Pancreas (tissue), 10 donors: ENCODE results near the gene ZNRF2. TPM values are rescaled to one million over a fixed set of nuclear protein-coding genes. Genes with fewer than 3 reads are reported as not detected.

Experiments used
- ATAC-seq, 4 donors: fragments of 200-7000 bp; cut with Tn5 transposase; one replicate each; pipeline versions ENCODE4 v1.8.0 to v1.9.1; 2020; ENCODE audit warnings: mild to moderate bottlenecking in 4 of 4, moderate library complexity in 4 of 4
- DNase-seq, 6 donors: peaks; one replicate each; pipeline ENCODE4 v3.0.0-alpha.2; 2020
- FAIRE-seq: peaks from 2 replicates; lab custom pipeline; 2012; peaks lifted over from hg19 to GRCh38; lab: Jason Lieb, UNC
- H3K27ac ChIP-seq, 4 donors: fragments of 200-600 bp; sonication (generic); 1 replicate in 3 of 4; 2 replicates in 1 of 4; pipeline versions ENCODE4 v1.5.0 to v1.8.0; 2020
- H3K27me3 ChIP-seq, 4 donors: fragments of 200-600 bp; one replicate each; pipeline ENCODE4 v1.8.0; 2021
- H3K36me3 ChIP-seq, 3 donors: fragments of 200-600 bp; sonication (generic) in 1 of 3; one replicate each; pipeline versions ENCODE4 v1.5.0 to v1.8.0; 2020 to 2021
- H3K4me1 ChIP-seq, 3 donors: fragments of 200-600 bp; one replicate each; pipeline ENCODE4 v1.8.0; 2021
- H3K4me3 ChIP-seq, 4 donors: fragments of 200-600 bp; sonication (generic) in 2 of 4; one replicate each; pipeline versions ENCODE4 v1.5.0 to v1.8.0; 2020 to 2021
- H3K9me3 ChIP-seq, 4 donors: fragments of 200-600 bp; one replicate each; pipeline ENCODE4 v1.8.0; 2021
- WGBS, 2 donors: extraction: QIAGEN DNeasy Blood & Tissue Kit; methylation state at CpG; one replicate each; pipeline ENCODE4 v1.1.7; 2013; 5-methylcytosine and 5-hydroxymethylcytosine counted together
- intact Hi-C, 3 donors: fragments of 100-400 bp; cut with DNase I; formaldehyde crosslinking; loops; one replicate each; pipeline versions ENCODE4 v1.11.1 to v1.14.2; 2022
- polyA plus RNA-seq, 2 donors: library from polyadenylated mRNA; stranded (reverse); fragments of 200-250 nt; gene quantifications; one replicate each; pipeline ENCODE4 v1.2.3, GENCODE V29; 2013
- total RNA-seq, 6 donors: library from RNA; stranded (reverse); fragmentation: NEBNext Ultra II Directional in 4 of 6; extraction: Animal tissue kit (Norgen Biotek cat#: 25700) in 4 of 6; gene quantifications; one replicate each; pipeline versions ENCODE4 v1.2.1 to v1.2.4, GENCODE V29; 2021 to 2023
- TF ChIP-seq, protein P1 (sequence below), 4 donors: fragments of 200-600 bp; sonication (generic) in 3 of 4; IDR thresholded peaks; one replicate each; pipeline versions ENCODE4 v1.5.0 to v1.8.0; 2021; ENCODE audit warnings: antibody characterized with exemption in 4 of 4
- donor health status: healthy with polysubstance abuse.
- donor health status: DM: no; HTN: no; CAD: no; lungs with moderate emphysema.
- donor health status: DM: no; HTN: no; CAD: no.
- donor health status: control.
- donor health status: control.
- donor health status: Bipolar disorder and iron deficiency.
- donor health status: DM: yes; HTN: yes; CAD: no.
- donor health status: DM: no; HTN: no; CAD: no.
- donor health status: DM: no; HTN: no; CAD: no.
- donor health status: DM: yes; HTN: yes; CAD: no.

The ZNRF2 gene
- total and polyA plus RNA-seq, 8 donors, result 4.9 to 17.1 (median 11.2) TPM

DNA sequence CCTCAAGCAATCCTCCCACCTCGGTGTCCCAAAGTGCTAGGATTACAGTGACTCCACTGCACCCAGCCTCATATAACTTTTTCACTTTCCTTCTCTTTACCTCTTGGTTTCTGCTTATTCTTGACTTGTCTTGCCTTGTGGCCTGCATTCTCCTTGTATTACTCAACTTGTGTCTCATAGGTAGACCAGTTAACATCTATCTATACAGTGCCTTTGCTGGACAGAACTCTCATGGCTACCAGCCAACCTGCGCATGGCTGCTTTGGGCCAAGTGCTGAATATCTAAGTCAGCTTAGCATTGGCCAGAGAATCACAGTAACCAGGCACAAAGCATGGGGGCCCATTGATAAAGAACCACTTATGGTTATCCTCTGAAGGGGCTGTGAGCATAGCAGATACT lies 42.6 kb upstream of the ZNRF2 start:
- no peak overlapping the region for H3K27ac ChIP-seq
- FAIRE-seq, result no peak
- WGBS, 2 donors, result 94 to 100% methylated on average over 2 of the region's 2 CpGs
- ATAC-seq, result no peak
- no peak overlapping the region for H3K4me3 ChIP-seq
- TF ChIP-seq, protein P1, sequence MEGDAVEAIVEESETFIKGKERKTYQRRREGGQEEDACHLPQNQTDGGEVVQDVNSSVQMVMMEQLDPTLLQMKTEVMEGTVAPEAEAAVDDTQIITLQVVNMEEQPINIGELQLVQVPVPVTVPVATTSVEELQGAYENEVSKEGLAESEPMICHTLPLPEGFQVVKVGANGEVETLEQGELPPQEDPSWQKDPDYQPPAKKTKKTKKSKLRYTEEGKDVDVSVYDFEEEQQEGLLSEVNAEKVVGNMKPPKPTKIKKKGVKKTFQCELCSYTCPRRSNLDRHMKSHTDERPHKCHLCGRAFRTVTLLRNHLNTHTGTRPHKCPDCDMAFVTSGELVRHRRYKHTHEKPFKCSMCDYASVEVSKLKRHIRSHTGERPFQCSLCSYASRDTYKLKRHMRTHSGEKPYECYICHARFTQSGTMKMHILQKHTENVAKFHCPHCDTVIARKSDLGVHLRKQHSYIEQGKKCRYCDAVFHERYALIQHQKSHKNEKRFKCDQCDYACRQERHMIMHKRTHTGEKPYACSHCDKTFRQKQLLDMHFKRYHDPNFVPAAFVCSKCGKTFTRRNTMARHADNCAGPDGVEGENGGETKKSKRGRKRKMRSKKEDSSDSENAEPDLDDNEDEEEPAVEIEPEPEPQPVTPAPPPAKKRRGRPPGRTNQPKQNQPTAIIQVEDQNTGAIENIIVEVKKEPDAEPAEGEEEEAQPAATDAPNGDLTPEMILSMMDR (IDR thresholded peaks at IDR 0.05), result no peak
- no peaks in the 10 kb centered on the region for H3K27me3 ChIP-seq
- no peak for DNase-seq
- no peaks in the 10 kb centered on the region for H3K9me3 ChIP-seq
- intact Hi-C loops, result no loop called here
- peaks cover 0 to 17% (median 14%) of the 10 kb centered on the region in 3 donors for H3K4me1 ChIP-seq
- H3K36me3 ChIP-seq, result no peaks in the 10 kb centered on the region

DNA sequence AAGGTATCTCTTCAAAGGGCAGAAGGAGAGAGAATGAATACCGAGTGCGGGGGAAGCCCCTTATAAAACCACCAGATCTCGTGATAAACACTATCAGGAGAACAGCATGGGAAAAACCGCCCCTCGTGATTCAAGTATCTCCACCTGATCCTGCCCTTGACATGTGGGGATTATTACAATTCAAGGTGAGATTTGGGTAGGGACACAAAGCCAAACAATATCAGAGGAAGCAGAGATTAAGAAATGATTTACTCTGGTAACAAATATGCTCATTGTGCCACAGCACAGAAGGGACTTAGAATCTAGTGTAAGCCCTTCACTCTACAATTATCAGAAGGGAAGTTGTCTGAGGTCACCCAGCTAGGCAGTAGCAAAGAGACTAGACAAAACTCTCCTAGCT lies 40.1 kb upstream of the ZNRF2 start:
- Histone ChIP-seq H3K9me3 (no peaks in the 10 kb centered on the region), H3K27me3 (no peaks in the 10 kb centered on the region), H3K36me3 (no peaks in the 10 kb centered on the region), H3K4me3 (no peak overlapping the region), H3K27ac (no peak overlapping the region), H3K4me1 (peaks cover 0 to 12% (median 9%) of the 10 kb centered on the region in 3 donors)
- DNase-seq (no peak), ATAC-seq (no peak), FAIRE-seq (no peak)
- TF ChIP-seq, protein P1 (IDR thresholded peaks at IDR 0.05), result no peak
- WGBS, 2 donors, result 79 to 85% methylated on average over 5 of the region's 5 CpGs
- intact Hi-C loops, result no loop called here

DNA sequence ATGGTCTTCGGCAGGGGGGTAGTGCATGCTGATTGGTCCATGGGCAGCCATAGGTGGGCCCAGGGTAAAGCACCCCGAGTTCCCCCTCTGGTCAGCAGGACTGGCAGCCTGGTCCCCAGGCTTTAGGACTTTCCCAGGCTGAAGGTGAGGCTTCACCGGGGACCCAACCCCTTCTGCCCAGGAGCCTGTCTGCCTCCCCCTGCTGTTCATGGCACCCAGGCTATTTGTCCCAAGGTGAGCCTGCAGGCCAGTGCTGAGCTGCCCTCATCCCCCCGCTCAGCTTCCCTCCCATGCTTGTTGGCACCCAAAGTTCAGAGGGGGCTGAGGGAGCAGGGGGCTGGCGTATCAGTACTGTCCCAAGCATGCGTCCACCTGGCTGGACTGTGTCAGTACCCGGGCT lies 38.5 kb upstream of the ZNRF2 start:
- no peak overlapping the region for H3K27ac ChIP-seq
- ATAC-seq (no peak), DNase-seq (no peak), FAIRE-seq (no peak)
- H3K36me3 ChIP-seq, result no peaks in the 10 kb centered on the region
- intact Hi-C loops, result no loop called here
- H3K4me3 ChIP-seq, result no peak overlapping the region
- 85 to 87% methylated on average over 7 of the region's 7 CpGs for WGBS, 2 donors
- H3K4me1 ChIP-seq, result peaks cover 3 to 25% (median 14%) of the 10 kb centered on the region in 3 donors
- no peaks in the 10 kb centered on the region for H3K9me3 ChIP-seq
- H3K27me3 ChIP-seq, result no peaks in the 10 kb centered on the region
- TF ChIP-seq, protein P1 (IDR thresholded peaks at IDR 0.05), result no peak

DNA sequence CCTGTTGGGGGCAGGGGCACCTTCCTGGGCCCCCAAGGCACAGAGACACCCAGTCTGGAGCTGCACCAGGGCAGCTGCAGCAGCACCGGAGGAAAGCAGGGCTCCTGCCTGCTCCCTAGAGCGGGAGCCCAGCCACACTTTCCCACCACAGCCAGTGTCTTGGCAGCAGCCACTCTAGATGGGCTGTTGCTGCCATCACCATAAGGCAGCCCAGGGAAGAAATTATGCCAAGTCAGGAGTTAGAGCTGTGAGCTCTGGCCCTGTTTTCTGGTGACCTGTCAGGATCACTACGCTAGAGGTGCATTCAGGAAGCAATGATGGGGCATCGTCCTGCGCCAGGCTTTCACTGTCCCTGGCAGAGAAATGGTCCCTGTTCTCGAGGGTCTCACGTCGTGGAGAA lies 38.0 kb upstream of the ZNRF2 start:
- Histone ChIP-seq H3K9me3 (no peaks in the 10 kb centered on the region), H3K36me3 (no peaks in the 10 kb centered on the region), H3K4me1 (peaks cover 4 to 26% (median 19%) of the 10 kb centered on the region in 3 donors), H3K4me3 (no peak overlapping the region), H3K27ac (no peak overlapping the region), H3K27me3 (no peaks in the 10 kb centered on the region)
- no peak for FAIRE-seq
- TF ChIP-seq, protein P1 (IDR thresholded peaks at IDR 0.05), result no peak
- intact Hi-C loops, result no loop called here
- no peak for ATAC-seq
- DNase-seq, result no peak
- 86 to 91% methylated on average over 8 of the region's 8 CpGs for WGBS, 2 donors

DNA sequence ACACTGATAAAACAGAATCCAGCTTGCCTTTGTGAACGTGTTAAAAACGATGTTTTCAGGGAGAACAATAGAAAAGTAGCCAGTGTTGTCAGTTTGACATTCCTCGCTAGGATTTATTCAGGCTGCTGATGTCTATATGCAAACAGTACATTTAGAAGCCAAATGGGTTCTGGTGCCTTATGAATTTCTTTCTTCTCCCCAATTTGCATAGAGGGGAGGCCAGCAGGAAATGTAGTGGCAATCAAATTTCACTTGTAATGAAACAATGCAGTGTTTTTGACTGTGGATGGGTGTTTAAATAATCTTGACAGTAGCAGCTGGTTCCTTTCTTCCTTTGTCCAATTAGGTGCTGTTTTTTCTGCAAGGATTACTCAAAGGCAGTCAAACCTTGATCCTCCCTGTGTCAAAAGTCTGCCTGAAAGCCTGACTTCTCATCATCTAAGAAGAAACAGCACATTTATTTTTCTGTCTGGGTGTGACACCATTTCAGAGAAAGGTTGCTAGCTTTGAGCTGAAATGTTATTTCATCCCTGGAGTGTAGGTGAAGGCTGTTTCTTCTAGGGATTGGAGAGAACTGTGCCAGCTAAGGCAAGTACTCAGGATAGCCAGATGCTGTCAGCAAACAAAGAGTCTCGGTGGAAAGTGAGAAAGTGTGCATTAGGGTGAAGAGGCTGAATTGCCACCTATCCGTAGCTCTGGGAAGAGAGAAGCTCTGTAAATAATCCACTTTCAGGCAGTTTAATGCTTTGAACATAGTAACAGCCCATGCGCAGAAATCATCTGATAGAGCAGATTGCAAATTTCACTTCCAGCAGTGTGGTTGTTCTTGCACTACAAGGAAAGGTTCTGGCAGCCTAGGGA lies 36.6 kb upstream of the ZNRF2 start:
- Histone ChIP-seq H3K27me3 (no peaks in the 10 kb centered on the region), H3K36me3 (no peaks in the 10 kb centered on the region), H3K4me1 (peaks cover 9 to 30% (median 26%) of the 10 kb centered on the region in 3 donors), H3K4me3 (no peak overlapping the region), H3K9me3 (no peaks in the 10 kb centered on the region), H3K27ac (peak overlapping the region in 1 of 4 donors; percentile 13)
- TF ChIP-seq, protein P1 (IDR thresholded peaks at IDR 0.05), result no peak
- ATAC-seq, result peak in 3 of 4 donors; percentile 21 to 74 (median 73)
- 56 to 59% methylated on average over 6 of the region's 6 CpGs for WGBS, 2 donors
- FAIRE-seq, result no peak
- intact Hi-C loops, result no loop called here
- DNase-seq, result no peak
